Measurements from ENCODE around the gene REEP2.
"Not testable (repeated sequence)": the region's sequence is repeated elsewhere in the genome, so short reads cannot be mapped to it uniquely, and the experiment has no call there.

Gene REEP2, protein sequence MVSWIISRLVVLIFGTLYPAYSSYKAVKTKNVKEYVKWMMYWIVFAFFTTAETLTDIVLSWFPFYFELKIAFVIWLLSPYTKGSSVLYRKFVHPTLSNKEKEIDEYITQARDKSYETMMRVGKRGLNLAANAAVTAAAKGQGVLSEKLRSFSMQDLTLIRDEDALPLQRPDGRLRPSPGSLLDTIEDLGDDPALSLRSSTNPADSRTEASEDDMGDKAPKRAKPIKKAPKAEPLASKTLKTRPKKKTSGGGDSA

DNA sequence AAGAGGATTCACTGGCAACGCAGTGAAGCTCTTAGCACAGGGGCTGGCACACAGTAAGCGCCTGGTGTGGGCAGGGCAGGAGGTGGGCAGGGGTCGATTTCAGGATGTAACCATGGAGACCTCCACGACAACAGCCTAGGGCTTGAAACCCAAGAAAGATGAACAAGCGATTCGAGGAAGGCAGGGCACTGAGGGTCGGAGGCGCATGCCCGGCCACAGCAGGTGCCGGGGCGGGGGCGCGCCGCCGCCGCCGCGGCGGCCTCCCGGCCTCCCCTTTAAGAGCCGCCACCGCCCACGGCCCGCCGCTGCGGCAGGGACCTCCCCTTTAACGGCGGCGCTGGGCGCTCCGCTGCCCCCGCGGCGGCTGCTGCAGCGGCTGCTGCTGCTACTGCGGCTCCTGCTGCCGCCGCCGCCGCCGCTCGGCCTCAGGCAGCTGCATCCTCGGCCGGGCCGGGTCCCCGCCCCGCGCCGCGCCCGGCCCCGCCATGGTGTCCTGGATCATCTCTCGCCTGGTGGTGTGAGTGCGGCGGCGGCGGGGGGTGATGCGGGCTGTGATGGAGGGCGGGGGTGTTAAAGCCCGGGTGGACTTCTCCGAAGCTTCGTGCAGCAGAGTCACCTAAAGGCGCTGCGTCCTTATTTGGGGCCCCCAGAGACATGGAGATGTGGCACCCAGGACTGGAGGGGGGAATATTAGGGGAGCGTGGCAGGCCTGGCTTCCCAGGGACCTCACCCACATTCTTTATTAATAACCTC lies at the start of gene REEP2:
REEP2 (plus strand) TSS at position 334 of the 753 bp plus-strand sequence; CDS start at position 486, 152 bp downstream.
- DNase-seq (ENCODE audit: low spot score) = peak; percentile 51

DNA sequence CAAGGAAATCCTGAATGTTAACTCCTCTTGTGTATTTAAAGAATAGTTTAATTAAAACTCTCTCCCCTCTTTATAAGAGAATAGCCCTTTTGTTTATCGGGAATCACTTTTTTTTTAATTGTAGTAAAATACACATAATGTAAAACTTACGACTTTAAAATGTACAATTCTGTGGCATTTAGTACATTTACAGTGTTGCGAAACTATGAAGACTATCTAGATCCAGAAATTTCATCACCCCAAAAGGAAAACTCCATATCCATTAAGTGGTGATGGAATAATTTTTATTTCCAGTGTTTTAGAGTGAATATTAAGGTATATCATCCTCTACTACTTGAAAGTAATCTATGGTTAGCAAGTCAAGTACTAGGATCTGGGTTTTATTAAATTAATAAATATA lies 49.5 kb upstream of the REEP2 start:
- no peak for DNase-seq (ENCODE audit: low spot score)

DNA sequence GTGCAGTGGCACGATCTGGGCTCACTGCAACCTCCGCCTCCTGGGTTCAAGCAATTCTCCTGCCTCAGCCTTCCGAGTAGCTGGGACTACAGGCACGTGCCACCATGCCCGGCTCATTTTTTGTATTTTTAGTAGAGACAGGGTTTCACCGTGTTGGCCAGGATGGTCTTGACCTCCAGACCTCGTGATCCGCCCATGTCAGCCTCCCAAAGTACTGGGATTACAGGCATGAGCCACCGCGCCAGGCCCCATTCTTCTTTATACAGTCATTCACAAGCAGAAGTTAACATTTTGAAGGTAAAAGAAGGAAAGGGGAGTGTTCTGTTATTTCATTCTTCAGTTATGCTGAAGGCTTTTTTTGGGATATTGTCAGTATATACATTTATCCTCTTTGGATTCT lies 48.9 kb upstream of the REEP2 start:
- not testable (repeated sequence) for DNase-seq (ENCODE audit: low spot score)

DNA sequence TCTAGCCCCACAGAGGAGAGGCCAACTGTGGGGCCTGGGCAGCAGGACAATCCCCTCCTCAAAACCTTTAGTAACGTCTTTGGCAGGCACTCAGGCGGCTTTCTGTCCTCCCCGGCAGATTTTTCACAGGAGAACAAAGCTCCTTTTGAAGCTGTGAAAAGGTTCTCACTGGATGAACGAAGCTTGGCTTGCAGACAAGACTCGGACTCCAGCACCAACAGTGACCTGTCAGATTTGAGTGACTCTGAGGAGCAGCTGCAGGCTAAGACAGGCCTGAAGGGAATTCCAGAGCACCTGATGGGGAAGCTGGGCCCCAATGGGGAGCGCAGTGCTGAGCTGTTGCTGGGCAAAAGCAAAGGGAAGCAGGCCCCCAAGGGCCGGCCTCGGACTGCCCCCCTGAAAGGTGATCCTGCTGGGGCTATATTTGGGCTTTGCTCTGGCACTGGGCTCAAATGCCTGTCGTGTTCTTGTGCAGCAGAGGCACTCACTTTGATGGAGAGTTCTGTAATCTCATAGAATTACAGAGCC lies 46.9 kb upstream of the REEP2 start:
- peak; percentile 19 for DNase-seq (ENCODE audit: low spot score)

DNA sequence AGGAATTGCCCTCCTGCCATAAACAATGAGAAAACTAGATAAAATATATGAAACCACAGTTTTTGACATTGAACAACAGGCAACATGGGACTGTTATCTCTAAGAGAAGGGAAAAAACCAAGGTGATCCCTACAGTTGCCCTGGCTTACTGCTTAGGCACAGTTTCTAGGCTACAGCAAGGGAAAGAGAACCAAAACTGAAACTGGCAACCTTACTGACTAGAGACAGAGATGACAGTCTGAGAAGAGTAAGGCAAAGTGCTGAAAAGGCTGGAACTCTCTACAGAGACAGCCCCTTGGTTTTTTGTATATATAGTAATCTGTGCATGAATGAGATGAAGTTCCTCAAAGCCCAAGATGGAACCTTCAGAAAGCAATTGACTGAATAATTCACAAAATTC lies 36.2 kb upstream of the REEP2 start:
- DNase-seq (ENCODE audit: low spot score) = no peak

DNA sequence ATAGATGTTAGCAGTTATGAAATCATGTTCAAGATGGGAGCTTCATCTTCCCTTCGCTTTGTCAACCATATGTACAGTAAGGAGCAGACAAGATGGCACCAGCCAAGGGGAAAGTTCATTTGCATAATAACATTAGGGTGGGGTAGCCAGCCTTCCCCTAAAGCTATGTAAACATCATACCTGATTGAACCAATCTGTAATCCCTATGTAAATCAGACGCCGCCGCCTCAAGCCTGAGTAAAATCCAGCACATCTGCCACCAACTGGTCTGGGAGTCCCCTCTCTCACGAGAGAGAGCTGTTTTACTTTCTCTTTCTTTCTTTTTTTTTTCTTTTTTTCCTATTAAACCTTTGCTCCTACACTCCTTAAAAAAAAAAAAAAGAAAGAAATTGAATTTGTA lies 30.8 kb upstream of the REEP2 start:
- DNase-seq (ENCODE audit: low spot score) = no peak

DNA sequence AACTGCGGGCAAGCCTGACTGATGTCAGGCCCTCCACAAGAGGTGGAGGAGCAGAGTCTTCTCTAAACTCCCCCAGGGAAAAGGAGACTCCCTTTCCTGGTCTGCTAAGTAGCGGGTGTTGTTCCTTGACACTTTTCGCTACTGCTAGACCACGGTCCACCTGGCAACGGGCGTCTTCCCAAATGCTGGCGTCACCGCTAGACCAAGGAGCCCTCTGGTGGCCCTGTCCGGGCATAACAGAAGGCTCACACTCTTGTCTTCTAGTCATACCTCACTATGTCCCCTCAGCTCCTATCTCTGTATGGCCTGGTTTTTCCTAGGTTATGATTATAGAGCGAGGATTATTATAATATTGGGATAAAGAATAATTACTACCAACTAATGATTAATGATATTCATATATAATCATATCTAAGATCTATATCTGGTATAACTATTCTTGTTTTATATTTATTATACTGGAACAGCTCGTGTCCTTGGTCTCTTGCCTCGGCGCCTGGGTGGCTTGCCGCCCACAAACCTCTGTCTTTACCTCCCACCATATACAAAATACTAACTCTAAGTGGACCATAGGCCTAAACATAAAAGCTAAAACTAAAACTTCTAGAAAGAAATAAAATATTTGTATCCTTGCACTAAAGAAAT lies 27.7 kb upstream of the REEP2 start:
- DNase-seq (ENCODE audit: low spot score) = peak; percentile 74

DNA sequence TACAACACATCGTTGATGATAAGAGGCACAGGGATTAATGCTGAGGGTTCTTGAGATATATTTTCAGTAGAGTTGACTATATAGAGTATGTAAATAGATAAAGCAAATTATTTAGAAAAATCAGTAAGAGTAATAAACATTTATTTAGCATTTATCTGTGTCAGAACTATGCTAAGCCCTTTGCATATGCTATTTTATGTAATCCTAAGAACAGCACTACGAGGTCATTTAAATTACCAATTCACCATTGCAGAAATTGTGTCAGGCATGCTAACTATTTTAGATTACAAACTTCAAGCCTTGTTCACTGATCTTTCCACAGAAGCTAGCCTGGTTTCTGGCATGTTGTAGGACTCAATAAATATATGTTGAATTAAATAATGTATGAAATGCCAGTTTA lies 20.4 kb upstream of the REEP2 start:
- DNase-seq (ENCODE audit: low spot score) = no peak

DNA sequence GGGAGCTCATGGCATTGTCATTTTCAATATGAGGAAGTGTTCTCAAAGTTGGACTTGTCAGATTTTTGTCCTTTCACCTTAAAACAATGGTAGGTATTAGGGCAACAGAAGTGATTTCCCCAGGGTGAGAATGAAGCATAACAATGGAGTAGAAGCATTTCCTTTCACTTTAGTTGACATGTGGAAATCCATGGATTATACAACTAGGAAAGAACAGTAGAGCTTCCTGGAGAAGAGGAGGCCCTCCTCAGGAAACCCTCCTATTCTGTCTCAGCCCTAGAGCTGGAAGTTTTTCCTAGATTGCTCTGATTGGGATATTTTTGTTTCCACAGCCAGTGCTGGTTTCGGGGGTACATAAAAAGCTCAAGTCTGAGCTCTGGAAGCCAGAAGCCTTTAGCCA lies 13.8 kb upstream of the REEP2 start:
- no peak for DNase-seq (ENCODE audit: low spot score)

DNA sequence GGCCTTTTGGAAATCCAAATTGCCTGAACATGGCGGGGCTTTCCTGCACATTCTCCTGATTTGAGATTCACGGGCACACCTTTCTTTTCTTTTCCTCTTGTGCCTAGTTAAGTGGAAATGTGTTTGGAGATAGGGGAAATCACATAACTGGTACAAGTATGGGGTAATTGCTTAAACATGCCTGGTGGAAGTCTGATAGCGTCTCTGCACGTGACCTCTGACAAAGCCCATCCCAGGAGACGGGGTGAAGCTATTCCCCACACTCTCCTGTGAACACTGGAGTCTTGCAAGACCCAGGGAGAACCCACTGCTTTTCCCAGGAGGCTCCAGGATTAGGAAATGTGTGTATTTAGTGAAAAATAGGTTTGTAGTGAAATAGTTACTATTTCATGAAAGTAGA lies 2.9 kb upstream of the REEP2 start:
- no peak for DNase-seq (ENCODE audit: low spot score)

DNA sequence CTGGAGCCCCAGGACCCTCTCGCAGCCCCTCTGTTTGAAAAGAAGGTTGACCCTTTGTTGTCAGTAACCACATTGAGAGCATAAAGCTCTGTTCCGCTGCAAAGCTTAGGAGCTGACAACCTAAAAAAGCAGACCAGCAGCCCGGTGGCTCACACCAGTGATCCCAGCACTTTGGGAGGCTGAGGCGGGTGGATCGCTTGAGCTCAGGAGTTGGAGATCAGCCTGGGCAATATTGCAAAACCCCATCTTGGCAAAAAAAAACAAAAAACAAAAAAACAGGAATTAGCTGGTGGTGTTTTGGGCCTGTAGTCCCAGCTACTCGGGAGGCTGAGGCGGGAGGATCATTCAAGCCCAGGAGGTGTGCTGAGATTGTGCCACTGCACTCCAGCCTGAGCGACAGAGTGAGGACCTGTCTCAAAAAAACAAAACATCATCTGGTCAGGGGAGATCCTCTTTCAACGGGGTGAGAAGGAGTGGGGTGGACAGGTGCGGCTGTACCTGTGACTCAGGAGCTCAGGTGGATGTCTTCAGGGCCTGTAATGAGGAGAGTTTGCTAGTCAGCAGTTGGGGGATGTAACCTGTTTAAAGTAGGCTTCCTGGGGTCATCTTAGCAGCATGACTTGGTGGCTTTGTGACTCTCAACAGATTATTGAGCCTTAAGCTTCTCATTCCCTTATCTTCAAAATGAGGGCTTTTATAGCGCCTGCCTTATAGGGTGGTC lies 694 bp upstream of the REEP2 start:
- DNase-seq (ENCODE audit: low spot score) = no peak

DNA sequence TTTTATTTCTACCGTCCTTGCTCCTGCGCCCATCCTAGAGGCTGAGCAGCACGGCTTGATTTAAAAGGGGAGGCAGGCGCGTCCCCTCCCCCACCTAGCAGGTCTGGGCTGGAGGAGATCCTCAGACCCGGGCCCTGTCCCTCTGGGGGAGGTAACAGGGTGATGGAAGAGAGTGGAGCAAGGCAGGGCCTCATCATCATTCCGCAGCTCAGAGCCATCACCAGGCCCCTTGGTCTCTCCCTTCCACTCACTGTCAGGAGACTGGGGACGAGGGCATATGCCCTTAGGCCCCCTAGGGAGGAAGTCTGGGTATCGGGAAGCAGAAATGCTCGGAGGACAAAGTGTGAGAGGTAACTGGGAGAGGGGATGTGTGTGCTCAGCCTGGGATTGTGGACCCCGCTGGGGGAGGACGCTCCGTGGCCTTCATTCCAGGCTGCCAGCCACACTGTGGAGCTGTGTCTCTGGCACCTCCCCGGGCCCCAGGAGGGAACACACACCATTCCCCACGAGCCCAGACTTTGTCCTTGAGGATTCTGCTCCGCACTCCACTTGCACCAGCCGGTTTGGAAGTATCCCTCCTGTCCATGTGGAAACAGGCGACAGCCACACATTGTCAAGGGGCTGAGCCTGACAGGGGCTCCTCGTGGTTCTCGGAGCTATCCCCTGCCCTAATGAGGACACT lies 761 bp downstream of the REEP2 start:
- DNase-seq (ENCODE audit: low spot score) = peak; percentile 56

DNA sequence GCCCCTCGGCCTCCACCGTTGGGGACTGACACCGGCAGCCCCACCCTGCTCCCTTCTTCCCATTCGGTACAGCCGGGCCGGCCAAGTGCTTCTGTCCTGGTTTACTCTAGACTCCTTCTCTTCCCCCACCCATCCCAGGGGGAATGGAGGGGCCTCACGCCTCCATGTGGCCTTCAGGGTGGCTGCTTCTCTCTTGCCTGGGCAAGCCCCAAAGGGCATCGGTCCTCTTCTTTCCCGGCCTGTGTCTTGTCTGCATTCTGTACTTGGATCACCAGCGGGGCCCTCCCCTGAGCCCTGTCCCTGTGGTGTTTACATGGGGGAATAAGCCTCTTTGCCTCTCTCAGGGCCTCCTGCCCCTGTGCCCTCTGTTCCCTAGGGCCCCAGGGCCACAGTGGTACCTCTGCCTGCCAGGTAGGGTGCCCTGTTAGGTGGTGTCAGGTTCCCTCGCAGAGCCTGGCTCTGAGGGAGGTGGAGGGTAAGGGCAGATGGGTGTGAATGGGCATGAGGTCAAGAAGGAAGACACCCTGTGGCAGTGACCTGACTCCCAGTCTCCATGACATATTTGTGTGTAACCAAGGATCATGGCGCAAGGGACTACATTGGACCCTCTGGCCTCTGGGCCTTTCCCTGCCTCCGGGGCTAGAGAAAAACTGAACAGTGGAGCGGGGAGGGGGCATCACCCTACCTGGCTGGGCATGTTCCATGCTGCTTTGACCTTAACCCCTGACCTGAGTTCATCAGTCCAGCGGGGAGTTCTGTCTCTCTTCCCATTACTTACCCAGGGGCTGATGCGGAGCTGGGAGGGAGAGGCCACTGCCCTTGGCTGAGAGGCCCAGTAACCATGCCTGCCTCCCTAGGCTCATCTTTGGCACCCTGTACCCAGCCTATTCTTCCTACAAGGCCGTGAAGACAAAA lies 1.6 kb downstream of the REEP2 start:
- DNase-seq (ENCODE audit: low spot score) = no peak

DNA sequence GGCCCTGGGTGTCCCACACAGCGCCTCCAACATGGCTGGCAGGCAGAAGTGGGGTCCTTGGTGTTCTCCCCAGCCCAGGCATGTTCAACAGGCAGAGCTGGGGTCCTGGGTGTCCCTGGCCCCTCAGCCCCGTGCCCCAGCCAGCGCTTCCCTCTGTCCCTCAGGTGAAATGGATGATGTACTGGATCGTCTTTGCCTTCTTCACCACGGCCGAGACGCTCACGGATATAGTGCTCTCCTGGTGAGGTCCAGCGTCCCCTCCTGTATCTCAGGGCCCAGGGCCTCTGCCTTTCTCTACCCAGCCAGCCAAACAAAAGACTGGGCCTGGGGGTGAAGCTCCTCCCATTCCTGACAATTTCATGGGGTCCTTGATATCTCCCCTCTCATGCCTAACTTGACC lies 2.4 kb downstream of the REEP2 start:
- no peak for DNase-seq (ENCODE audit: low spot score)

DNA sequence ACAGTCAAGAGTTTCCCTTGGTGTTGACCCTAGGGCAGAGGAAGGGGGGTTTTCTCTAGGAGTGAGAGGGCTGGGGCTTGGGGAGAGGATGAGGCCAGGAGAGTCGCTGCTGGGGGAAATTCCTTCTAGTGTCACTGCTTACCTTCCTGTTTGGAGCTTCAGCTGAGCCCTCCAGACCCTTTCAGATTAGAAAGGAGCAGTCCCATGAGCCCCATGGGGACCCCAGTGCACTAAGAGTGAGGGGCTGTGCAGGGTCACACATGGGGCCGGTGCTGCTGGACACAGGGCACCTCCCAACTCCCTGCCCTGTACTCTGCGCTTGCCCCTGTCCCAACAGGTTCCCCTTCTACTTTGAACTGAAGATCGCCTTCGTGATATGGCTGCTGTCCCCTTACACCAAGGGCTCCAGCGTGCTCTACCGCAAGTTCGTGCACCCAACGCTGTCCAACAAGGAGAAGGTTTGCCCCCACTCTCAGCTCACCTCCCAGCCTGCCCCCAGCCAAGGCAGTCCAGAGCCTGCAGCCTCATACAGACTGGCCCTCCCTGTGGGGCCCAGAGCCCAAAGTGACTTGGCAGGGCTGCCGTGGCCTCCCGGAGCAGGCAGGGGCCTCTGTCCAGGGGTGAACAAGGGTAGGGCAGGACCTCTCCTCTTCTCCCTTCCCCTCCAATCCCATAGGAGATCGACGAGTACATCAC lies 5.4 kb downstream of the REEP2 start:
- no peak for DNase-seq (ENCODE audit: low spot score)

DNA sequence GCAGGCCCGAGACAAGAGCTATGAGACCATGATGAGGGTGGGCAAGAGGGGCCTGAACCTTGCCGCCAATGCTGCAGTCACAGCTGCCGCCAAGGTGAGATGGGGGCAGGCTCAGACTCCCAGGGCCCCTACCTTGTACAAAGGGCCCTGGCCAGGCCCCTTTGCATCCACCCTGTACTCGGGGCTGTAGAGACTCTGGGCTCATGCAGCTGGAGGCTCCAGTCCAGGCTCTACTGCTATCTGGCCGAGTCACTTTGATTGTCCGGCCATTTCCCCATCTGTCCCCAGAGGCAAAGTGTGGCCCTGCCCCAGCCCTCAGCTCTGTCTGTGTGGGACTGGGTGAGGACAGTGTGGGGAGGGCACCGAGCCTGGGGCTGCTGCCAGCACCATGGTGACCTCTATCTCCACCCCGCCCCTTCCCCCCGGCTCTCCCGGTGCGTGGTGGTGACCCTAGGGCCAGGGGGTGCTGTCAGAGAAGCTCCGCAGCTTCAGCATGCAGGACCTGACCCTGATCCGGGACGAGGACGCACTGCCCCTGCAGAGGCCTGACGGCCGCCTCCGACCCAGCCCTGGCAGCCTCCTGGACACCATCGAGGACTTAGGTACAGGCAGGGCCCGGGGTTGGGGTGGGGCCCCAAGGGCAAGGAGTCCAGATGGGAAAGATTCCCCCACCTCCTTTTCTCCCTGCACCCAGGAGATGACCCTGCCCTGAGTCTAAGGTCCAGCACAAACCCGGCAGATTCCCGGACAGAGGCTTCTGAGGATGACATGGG lies 6.1 kb downstream of the REEP2 start:
- DNase-seq (ENCODE audit: low spot score) = no peak

DNA sequence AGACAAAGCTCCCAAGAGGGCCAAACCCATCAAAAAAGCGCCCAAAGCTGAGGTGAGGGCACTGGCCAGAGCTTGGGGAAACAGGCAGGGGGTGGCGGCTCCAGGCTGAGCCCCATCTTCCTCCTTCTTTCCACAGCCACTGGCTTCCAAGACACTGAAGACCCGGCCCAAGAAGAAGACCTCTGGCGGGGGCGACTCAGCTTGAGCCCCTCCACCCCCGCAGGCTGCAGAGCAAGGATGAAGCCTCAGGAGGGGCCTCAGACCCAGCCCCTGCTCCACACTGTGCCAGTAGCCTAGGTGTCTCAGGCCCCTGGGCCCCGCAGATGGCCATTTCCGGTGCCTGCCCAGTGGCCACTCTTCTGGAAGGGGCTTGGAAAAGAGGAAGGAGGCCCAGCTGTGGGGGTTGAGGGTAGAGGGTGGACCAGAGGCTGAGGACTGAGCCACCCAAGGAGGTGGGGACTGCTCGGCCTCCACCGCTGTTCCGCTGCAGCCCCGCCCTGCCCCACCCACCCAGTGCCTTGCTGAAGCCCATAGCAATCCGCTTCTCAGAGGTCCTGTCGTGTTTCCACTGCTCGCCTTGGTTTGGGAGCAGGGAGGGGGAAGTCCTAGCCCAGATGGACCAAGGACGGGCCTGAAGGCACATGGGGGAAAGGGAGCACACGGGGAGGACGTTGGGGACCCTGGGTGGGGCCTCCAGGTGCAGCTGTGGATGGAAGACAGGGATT lies 6.9 kb downstream of the REEP2 start:
- no peak for DNase-seq (ENCODE audit: low spot score)

DNA sequence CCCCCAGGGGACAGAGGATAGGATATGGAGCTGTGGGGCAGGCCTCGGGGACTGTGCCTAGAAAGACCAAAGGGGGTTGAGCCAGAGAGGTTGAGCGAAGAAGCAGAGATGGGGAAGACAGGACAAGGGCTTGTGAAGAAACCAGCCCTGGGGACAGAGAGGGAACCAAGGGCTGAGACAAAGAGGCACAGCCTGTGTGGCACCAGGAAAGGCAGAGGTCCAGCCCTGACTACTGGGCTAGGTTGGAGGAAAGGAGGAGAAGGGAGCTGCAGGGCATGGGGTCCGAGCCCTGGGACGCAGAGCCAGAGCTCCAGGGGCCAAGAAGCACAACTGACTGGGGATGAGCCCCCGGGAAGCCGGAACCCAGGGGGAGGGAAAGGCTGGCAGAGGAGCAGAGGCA lies 9.2 kb downstream of the REEP2 start:
- no peak for DNase-seq (ENCODE audit: low spot score)

Measured in cerebellar cortex (tissue), 1 donor.